Hepatocyte (in vitro differentiated cells): ENCODE results near the gene SLC26A11.

Source experiments
- EZH2 ChIP-seq: fragments of 200-600 bp; sonication (generic); IDR thresholded peaks from 2 replicates; pipeline ENCODE4 v1.6.1; 2016; ENCODE audit warnings: antibody characterized with exemption, mild to moderate bottlenecking, borderline replicate concordance
- EZH2phosphoT487 ChIP-seq: fragments of 200-600 bp; sonication (generic); IDR thresholded peaks from one replicate; pipeline ENCODE4 v1.6.1; 2018; ENCODE audit warnings: antibody characterized with exemption, mild to moderate bottlenecking, low read depth, moderate library complexity; ENCODE audit not compliant: unreplicated experiment, severe bottlenecking
- TF ChIP-seq, protein P1 (sequence below): fragments of 200-600 bp; sonication (generic); IDR thresholded peaks from 2 replicates; pipeline ENCODE4 v1.5.1; 2016; ENCODE audit warnings: antibody characterized with exemption, mild to moderate bottlenecking; ENCODE audit not compliant: poor library complexity

DNA sequence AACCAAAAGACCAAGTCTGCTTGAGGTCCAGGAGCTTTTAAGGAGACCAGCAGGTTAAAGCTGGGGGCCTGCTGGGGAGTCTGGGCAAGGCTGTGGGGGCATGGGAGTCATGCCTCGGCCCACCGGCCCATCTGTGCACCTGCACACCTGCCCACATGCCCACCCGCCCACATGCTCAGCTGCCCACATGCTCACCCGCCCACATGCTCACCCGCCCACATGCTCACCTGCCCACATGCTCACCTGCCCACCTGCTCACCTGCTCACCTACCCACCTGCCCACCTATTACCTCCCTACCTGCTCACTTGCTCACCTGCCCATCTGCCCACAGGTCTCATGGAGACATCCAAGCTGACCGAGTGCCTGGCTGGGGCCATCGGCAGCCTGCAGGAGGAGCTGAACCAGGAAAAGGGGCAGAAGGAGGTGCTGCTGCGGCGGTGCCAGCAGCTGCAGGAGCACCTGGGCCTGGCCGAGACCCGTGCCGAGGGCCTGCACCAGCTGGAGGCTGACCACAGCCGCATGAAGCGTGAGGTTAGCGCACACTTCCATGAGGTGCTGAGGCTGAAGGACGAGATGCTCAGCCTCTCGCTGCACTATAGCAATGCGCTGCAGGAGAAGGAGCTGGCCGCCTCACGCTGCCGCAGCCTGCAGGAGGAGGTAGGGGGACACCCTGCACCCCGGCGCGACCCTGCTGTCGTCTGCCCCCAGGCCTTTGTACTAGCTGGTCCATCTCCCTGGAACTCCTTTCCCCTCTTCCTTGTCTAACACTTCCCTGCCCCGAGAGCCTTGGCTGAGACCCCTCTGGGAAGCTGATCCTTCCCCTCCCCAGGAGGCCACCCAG, 36.4 kb upstream of the SLC26A11 start:
- TF ChIP-seq, protein P1, sequence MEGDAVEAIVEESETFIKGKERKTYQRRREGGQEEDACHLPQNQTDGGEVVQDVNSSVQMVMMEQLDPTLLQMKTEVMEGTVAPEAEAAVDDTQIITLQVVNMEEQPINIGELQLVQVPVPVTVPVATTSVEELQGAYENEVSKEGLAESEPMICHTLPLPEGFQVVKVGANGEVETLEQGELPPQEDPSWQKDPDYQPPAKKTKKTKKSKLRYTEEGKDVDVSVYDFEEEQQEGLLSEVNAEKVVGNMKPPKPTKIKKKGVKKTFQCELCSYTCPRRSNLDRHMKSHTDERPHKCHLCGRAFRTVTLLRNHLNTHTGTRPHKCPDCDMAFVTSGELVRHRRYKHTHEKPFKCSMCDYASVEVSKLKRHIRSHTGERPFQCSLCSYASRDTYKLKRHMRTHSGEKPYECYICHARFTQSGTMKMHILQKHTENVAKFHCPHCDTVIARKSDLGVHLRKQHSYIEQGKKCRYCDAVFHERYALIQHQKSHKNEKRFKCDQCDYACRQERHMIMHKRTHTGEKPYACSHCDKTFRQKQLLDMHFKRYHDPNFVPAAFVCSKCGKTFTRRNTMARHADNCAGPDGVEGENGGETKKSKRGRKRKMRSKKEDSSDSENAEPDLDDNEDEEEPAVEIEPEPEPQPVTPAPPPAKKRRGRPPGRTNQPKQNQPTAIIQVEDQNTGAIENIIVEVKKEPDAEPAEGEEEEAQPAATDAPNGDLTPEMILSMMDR = no peak
- no peak for TF ChIP-seq EZH2
- no peak for TF ChIP-seq EZH2phosphoT487
